ENCODE results near the gene COL4A2. TPM values are rescaled to one million over a fixed set of nuclear protein-coding genes. Genes with fewer than 3 reads are reported as not detected.

The COL4A2 gene
- total RNA-seq, 1 experiment from 2014 or later: 1.6 TPM

GRCh38 chr13:110258876-110259631 lies 48.0 kb upstream of the COL4A2 start:
- intact Hi-C loops (cut with micrococcal nuclease): no loop called here
- CTCF ChIA-PET: no interaction called here
- H3K27ac ChIP-seq (ENCODE audit: low read depth, low read length): no peak overlapping the region

More at GRCh38 chr13:110258876-110259631, 48.0 kb upstream of the COL4A2 start:
- H2AFZ ChIP-seq (ENCODE audit: low read depth, low read length, poor library complexity, severe bottlenecking): no peak overlapping the region
- DNase-seq (ENCODE audit: low read depth, low spot score): no peak
- H3K27me3 ChIP-seq (ENCODE audit: insufficient read depth, low read length): no peaks in the 10 kb centered on the region; the same call in 1 of the 2 replicates
- H3K4me1 ChIP-seq (ENCODE audit: control insufficient read depth in 1 of 2, insufficient read depth in 2 of 2, low read length in 2 of 2): peaks cover 0 to 7% of the 10 kb centered on the region in 2 experiments; a peak in 2 of 4 replicates
- ChIA-PET POLR2A (no interaction called here), RAD21 (ENCODE audit: low non-redundant PET in 1 of 2, low total read pairs in 2 of 2, uncharacterized antibody in 2 of 2, unreplicated experiment in 2 of 2) (no interaction called here)
- ATAC-seq: no peak
- no peaks in the 10 kb centered on the region for H3K9me2 ChIP-seq (ENCODE audit: insufficient read depth)
- no peaks in the 10 kb centered on the region for H3K36me3 ChIP-seq (ENCODE audit: control insufficient read depth in 1 of 2, insufficient read depth in 2 of 2, low read length in 2 of 2)
- no peak overlapping the region for H3K4me3 ChIP-seq (replicated peaks in 1 of 2; ENCODE audit: low read depth in 1 of 2, low read length in 2 of 2)
- BruUV-seq (replicated peaks): no TSS peak
- H3K9ac ChIP-seq (ENCODE audit: low read length): no peak overlapping the region
- no peaks in the 10 kb centered on the region for H3K9me3 ChIP-seq (ENCODE audit: control insufficient read depth in 1 of 2, insufficient read depth in 1 of 2, low read depth in 1 of 2, low read length in 2 of 2)
- no peak overlapping the region for H3K4me2 ChIP-seq (ENCODE audit: low read length)
- H3K79me2 ChIP-seq (ENCODE audit: insufficient read depth, low read length): no peaks in the 10 kb centered on the region
- no peaks in the 10 kb centered on the region for H4K20me1 ChIP-seq (ENCODE audit: insufficient read depth)
- no peak for TF ChIP-seq MAX (IDR thresholded peaks at IDR 0.05)
- TF ChIP-seq CTCF (IDR thresholded peaks at IDR 0.05 in 2 of 3, conservative IDR thresholded peaks at IDR 0.05 in 1 of 3; ENCODE audit: borderline replicate concordance in 1 of 3, insufficient read depth in 1 of 3, low read depth in 2 of 3, low read length in 2 of 3): no peak
- no peak for TF ChIP-seq CEBPB (IDR thresholded peaks at IDR 0.05; ENCODE audit: low read depth)
- TF ChIP-seq EZH2phosphoT487 (IDR thresholded peaks at IDR 0.05; ENCODE audit: borderline replicate concordance): no peak
- no peak for TF ChIP-seq ELF1 (IDR thresholded peaks at IDR 0.05; ENCODE audit: borderline replicate concordance, low read depth)
- no peak for TF ChIP-seq ATF3 (IDR thresholded peaks at IDR 0.05)
- TF ChIP-seq FOSL1 (IDR thresholded peaks at IDR 0.05; ENCODE audit: low read depth): no peak
- TF ChIP-seq CBX3 (IDR thresholded peaks at IDR 0.05; ENCODE audit: low read depth): no peak
- no peak for TF ChIP-seq TCF7L2 (IDR thresholded peaks at IDR 0.05; ENCODE audit: borderline replicate concordance, extremely low read depth, insufficient read depth, insufficient read length)
- no peak for TF ChIP-seq POLR2A (IDR thresholded peaks at IDR 0.05; ENCODE audit: borderline replicate concordance, extremely low read depth, insufficient read depth, insufficient read length)
- no peak for TF ChIP-seq EZH2 (IDR thresholded peaks at IDR 0.05)
- no peak for TF ChIP-seq SIN3A (IDR thresholded peaks at IDR 0.05; ENCODE audit: low read depth)
- TF ChIP-seq JUND (IDR thresholded peaks at IDR 0.05): no peak
- TF ChIP-seq ZBTB33 (IDR thresholded peaks at IDR 0.05; ENCODE audit: extremely low read depth, insufficient replicate concordance, low read length): no peak
- TF ChIP-seq SP1 (IDR thresholded peaks at IDR 0.05; ENCODE audit: low read depth): no peak
